Tibial nerve (tissue), 4 donors: ENCODE data around the gene EIF1AD. TPM values are rescaled to one million over a fixed set of nuclear protein-coding genes. Genes with fewer than 3 reads are reported as not detected.

Experiments used
- DNase-seq, 2 donors: peaks; one replicate each; pipeline ENCODE4 v3.0.0-alpha.2; 2019; ENCODE audit warnings: low spot score in 2 of 2
- H3K27ac ChIP-seq, 4 donors: fragments of 200-600 bp; sonication (generic) in 3 of 4; one replicate each; pipeline ENCODE4 v1.5.1; 2017 to 2019; ENCODE audit warnings: mild to moderate bottlenecking in 1 of 4
- H3K27me3 ChIP-seq, 2 donors: fragments of 200-600 bp; sonication (generic) in 1 of 2; one replicate each; pipeline versions ENCODE4 v1.5.1 to v1.6.0; 2017 to 2019
- H3K36me3 ChIP-seq, 3 donors: fragments of 200-600 bp; sonication (generic); one replicate each; pipeline ENCODE4 v1.5.1; 2018 to 2019
- H3K4me1 ChIP-seq, 4 donors: fragments of 200-600 bp; sonication (generic) in 3 of 4; one replicate each; pipeline ENCODE4 v1.5.1; 2017 to 2019
- H3K4me3 ChIP-seq, 4 donors: fragments of 200-600 bp; sonication (generic) in 3 of 4; one replicate each; pipeline ENCODE4 v1.5.1; 2017 to 2019; ENCODE audit warnings: mild to moderate bottlenecking in 1 of 4, moderate library complexity in 1 of 4
- H3K9me3 ChIP-seq, 4 donors: fragments of 200-600 bp; sonication (generic) in 3 of 4; one replicate each; pipeline ENCODE4 v1.5.1; 2017 to 2019
- EP300 ChIP-seq, 2 donors: sonication (generic); formaldehyde crosslinking; IDR thresholded peaks; one replicate each; pipeline ENCODE4 v1.6.1; 2017; ENCODE audit warnings: antibody characterized with exemption in 2 of 2, mild to moderate bottlenecking in 1 of 2
- POLR2A ChIP-seq, 2 donors: fragments of 450-650 bp; IDR thresholded peaks; one replicate each; pipeline ENCODE4 v1.6.1; 2017; ENCODE audit warnings: antibody characterized with exemption in 2 of 2, mild to moderate bottlenecking in 2 of 2, moderate library complexity in 2 of 2
- whole genome bisulfite sequencing, 2 donors: methylation state at CpG; one replicate each; pipeline ENCODE4 v1.1.5; 2018; 5-methylcytosine and 5-hydroxymethylcytosine counted together
- total RNA-seq, 4 donors: library from RNA; depleted of rRNA; stranded (reverse); fragments of >200 nt; gene quantifications; one replicate each; pipeline ENCODE4 v1.1.0, GENCODE V29; 2016
- TF ChIP-seq, protein P1 (sequence below), 5 experiments: fragments of 200-600 bp in 3 of 5; fragments of 450-650 bp in 2 of 5; sonication (generic) in 3 of 5; IDR thresholded peaks; one replicate each; pipeline ENCODE4 v1.5.1; 2016 to 2019; ENCODE audit warnings: antibody characterized with exemption in 5 of 5, mild to moderate bottlenecking in 3 of 5, moderate library complexity in 2 of 5

EIF1AD gene
- total RNA-seq, 4 donors from 2014 or later: 27.0 to 40.6 (median 29.5) TPM

DNA sequence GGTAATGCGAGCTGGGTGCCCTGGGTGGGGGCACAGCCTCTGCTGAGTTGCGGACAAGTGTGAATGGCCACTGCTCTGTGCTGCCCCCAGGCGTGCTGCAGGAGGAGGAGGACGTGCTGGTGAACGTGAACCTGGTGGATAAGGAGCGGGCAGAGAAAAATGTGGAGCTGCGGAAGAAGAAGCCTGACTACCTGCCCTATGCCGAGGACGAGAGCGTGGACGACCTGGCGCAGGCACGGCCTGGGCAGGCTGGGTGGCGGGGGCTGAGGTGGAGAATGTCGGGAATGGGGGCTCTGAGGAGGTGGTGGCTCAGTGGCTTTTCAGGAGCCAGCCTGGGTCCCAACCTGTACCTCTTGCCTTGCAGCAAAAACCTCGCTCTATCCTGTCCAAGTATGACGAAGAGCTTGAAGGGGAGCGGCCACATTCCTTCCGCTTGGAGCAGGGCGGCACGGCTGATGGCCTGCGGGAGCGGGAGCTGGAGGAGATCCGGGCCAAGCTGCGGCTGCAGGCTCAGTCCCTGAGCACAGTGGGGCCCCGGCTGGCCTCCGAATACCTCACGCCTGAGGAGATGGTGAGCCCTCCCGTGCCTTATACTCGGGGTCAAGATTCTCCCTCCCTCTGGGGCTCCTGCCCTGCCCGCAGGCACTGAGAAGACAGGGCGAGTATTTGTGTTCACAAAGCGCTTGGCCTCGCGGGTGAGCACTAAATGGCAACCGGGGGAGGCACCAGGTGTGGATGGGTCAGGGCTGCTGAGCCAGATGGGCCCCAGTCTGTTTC is 35.8 kb downstream of the EIF1AD start:
- TF ChIP-seq EP300 (IDR thresholded peaks at IDR 0.05) (no peak), POLR2A (IDR thresholded peaks at IDR 0.05) (no peak)
- TF ChIP-seq, protein P1, sequence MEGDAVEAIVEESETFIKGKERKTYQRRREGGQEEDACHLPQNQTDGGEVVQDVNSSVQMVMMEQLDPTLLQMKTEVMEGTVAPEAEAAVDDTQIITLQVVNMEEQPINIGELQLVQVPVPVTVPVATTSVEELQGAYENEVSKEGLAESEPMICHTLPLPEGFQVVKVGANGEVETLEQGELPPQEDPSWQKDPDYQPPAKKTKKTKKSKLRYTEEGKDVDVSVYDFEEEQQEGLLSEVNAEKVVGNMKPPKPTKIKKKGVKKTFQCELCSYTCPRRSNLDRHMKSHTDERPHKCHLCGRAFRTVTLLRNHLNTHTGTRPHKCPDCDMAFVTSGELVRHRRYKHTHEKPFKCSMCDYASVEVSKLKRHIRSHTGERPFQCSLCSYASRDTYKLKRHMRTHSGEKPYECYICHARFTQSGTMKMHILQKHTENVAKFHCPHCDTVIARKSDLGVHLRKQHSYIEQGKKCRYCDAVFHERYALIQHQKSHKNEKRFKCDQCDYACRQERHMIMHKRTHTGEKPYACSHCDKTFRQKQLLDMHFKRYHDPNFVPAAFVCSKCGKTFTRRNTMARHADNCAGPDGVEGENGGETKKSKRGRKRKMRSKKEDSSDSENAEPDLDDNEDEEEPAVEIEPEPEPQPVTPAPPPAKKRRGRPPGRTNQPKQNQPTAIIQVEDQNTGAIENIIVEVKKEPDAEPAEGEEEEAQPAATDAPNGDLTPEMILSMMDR (IDR thresholded peaks at IDR 0.05): no peak
- no peaks in the 10 kb centered on the region for H3K9me3 ChIP-seq
- peaks cover 3 to 70% (median 40%) of the 10 kb centered on the region in 3 donors for H3K36me3 ChIP-seq
- H3K27ac ChIP-seq: no peak overlapping the region
- H3K4me3 ChIP-seq: no peak overlapping the region
- H3K4me1 ChIP-seq: peaks cover 0 to 33% (median 20%) of the 10 kb centered on the region in 4 donors
- H3K27me3 ChIP-seq: no peaks in the 10 kb centered on the region
- WGBS, 2 donors: 90% methylated on average over 36 of the region's 36 CpGs
- no peak for DNase-seq

DNA sequence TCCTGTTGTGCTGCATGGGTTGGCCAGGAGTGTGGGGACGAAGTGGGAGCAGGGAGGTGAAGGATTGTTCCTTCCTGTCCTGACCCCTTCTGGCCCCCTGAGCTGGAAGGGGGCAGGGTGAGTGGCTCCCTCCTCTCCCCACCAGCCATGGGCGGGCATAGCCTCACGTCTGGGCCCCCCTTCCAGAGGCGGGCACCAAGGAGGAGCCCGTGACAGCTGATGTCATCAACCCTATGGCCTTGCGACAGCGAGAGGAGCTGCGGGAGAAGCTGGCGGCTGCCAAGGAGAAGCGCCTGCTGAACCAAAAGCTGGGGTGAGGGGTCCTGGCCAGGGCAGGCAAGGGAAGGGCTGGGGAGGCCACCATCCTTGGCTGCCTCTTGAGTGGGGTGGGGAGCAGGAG is 37.1 kb downstream of the EIF1AD start:
- H3K36me3 ChIP-seq: peaks cover 3 to 63% (median 40%) of the 10 kb centered on the region in 3 donors
- no peak overlapping the region for H3K4me3 ChIP-seq
- 76 to 91% methylated on average over 9 to 10 of the region's 10 CpGs for WGBS, 2 donors
- peaks cover 0 to 39% (median 21%) of the 10 kb centered on the region in 4 donors for H3K4me1 ChIP-seq
- H3K27me3 ChIP-seq: no peaks in the 10 kb centered on the region
- no peaks in the 10 kb centered on the region for H3K9me3 ChIP-seq
- DNase-seq: no peak
- H3K27ac ChIP-seq: no peak overlapping the region
- TF ChIP-seq, protein P1 (IDR thresholded peaks at IDR 0.05): no peak
- TF ChIP-seq EP300 (IDR thresholded peaks at IDR 0.05) (no peak), POLR2A (IDR thresholded peaks at IDR 0.05) (no peak)

DNA sequence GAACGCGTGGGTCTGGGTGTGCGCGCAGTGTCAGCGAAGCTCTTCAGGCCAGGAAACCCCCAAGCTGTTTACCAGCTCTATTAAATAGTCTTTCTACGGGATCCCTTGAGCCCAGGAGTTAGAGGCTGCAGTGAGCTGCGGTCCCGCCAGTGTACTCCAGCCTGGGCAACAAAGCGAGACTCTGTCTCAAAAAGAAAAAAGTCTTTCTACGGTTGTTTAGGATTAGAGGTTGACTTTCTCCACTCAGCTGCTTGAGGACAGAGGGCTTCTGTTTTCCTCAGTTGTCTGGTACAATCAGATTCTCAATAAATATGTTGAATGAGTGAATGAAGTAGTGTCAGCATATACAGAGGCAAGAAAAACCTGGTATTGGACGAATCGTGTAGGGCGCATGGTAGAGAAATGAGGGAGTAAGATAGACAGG is 39.8 kb downstream of the EIF1AD start:
- Histone ChIP-seq H3K4me1 (peaks cover 0 to 34% (median 21%) of the 10 kb centered on the region in 4 donors), H3K36me3 (peaks cover 0 to 36% (median 23%) of the 10 kb centered on the region in 3 donors), H3K4me3 (peak overlapping the region; percentile 91 to 100 (median 96)), H3K9me3 (no peaks in the 10 kb centered on the region), H3K27me3 (no peaks in the 10 kb centered on the region), H3K27ac (peak overlapping the region; percentile 76 to 96 (median 90))
- WGBS, 2 donors: 3 to 4% methylated on average over 8 to 13 of the region's 13 CpGs
- TF ChIP-seq EP300 (IDR thresholded peaks at IDR 0.05) (no peak), POLR2A (IDR thresholded peaks at IDR 0.05) (no peak)
- TF ChIP-seq, protein P1 (IDR thresholded peaks at IDR 0.05): no peak
- DNase-seq: no peak

DNA sequence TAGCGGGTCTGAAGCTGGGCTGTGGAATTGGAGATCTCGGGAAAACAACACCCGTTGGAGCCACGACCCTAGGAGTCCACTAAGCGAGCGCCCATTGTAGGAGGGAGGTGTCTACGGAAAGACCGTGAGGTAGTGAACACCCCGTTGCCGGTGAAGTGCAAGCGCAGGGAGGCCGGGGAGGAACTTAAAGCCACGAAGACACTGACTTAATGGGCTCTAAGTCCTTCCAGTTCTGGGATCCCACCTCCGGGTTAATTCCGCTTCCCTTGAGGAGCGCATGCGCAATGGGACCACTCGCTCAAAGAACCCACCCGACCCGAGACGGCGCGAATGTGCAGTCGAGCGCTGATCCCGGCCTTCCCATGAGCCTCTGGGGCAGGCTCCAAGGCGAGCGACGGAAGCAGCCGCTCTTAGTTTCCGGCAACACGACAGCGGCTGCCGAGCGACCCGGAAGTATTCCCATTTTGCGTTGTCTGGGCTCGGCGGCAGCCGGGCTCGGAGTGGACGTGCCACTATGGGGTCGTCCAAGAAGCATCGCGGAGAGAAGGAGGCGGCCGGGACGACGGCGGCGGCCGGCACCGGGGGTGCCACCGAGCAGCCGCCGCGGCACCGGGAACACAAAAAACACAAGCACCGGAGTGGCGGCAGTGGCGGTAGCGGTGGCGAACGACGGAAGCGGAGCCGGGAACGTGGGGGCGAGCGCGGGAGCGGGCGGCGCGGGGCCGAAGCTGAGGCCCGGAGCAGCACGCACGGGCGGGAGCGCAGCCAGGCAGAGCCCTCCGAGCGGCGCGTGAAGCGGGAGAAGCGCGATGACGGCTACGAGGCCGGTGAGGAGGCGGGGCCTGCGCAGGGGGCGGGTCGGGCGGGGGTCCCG is 40.5 kb downstream of the EIF1AD start, which contains the start of gene SART1:
Gene SART1, plus strand, starts transcription at position 468 of the 874 bp plus-strand sequence. Its CDS starts 47 bp downstream, at position 515.
- peaks cover 0 to 34% (median 21%) of the 10 kb centered on the region in 4 donors for H3K4me1 ChIP-seq
- TF ChIP-seq EP300 (IDR thresholded peaks at IDR 0.05): peak; percentile 97
- peak; percentile 30 to 64 for TF ChIP-seq POLR2A (IDR thresholded peaks at IDR 0.05)
- TF ChIP-seq, protein P1 (IDR thresholded peaks at IDR 0.05): peak in 1 of 5 experiments; percentile 52
- H3K4me3 ChIP-seq: peak within 1 kb of the TSS; percentile 91 to 100 (median 96)
- H3K36me3 ChIP-seq: peaks cover 0 to 29% (median 18%) of the 10 kb centered on the region in 3 donors
- WGBS, 2 donors: 0 to 1% methylated on average over 54 to 57 of the region's 97 CpGs
- DNase-seq: peak; percentile 91 to 95
- H3K27me3 ChIP-seq: no peaks in the 10 kb centered on the region
- peak within 1 kb of the TSS; percentile 76 to 96 (median 90) for H3K27ac ChIP-seq
- H3K9me3 ChIP-seq: no peaks in the 10 kb centered on the region
